ENCODE results near the gene VAT1L. TPM values are rescaled to one million over a fixed set of nuclear protein-coding genes. Genes with fewer than 3 reads are reported as not detected.

Gene VAT1L, protein sequence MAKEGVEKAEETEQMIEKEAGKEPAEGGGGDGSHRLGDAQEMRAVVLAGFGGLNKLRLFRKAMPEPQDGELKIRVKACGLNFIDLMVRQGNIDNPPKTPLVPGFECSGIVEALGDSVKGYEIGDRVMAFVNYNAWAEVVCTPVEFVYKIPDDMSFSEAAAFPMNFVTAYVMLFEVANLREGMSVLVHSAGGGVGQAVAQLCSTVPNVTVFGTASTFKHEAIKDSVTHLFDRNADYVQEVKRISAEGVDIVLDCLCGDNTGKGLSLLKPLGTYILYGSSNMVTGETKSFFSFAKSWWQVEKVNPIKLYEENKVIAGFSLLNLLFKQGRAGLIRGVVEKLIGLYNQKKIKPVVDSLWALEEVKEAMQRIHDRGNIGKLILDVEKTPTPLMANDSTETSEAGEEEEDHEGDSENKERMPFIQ
- not detected in 3 replicates for total RNA-seq
- long read RNA-seq = 0 reads

DNA sequence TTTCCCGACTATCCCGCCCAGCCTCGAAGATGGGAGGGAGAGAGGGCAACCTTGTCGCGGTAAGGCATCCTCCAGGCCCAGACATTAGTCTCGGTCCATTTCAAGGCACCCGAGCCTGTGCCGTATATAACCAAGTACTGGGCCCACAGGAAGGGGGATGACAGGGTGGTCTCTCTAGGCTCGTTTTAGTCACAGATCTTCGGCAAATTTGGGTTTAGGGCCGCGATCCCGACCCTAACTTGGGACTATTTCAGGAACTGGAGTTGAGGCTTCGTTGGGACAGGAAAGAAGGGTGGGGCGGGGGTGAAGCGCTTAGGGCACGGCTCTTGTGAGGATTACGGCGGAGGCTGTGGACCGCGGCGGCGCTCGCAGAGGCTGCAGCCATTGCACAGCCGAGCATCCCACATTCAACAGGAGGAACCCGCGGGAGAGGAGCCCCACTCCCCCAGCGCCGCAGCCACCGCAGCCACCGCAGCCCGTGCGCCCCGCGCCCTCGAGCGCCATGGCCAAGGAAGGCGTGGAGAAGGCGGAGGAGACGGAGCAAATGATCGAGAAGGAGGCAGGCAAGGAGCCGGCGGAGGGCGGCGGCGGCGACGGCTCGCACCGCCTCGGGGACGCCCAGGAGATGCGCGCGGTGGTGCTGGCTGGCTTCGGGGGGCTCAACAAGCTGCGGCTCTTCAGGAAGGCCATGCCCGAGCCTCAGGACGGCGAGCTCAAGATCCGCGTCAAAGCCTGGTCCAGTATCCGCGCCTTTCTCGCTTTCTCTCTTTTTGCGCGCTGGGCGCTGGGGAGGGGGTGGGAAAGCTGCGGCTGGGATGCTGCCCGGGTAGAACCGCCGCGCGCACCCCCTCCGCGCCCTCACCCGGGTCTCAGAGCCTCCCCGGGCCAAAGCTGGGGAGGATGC is at the start of gene VAT1L:
TSS of gene VAT1L (plus strand) at position 384 of the 904 bp plus-strand sequence. CDS start at position 503, 119 bp downstream.
- TF ChIP-seq, protein P1, sequence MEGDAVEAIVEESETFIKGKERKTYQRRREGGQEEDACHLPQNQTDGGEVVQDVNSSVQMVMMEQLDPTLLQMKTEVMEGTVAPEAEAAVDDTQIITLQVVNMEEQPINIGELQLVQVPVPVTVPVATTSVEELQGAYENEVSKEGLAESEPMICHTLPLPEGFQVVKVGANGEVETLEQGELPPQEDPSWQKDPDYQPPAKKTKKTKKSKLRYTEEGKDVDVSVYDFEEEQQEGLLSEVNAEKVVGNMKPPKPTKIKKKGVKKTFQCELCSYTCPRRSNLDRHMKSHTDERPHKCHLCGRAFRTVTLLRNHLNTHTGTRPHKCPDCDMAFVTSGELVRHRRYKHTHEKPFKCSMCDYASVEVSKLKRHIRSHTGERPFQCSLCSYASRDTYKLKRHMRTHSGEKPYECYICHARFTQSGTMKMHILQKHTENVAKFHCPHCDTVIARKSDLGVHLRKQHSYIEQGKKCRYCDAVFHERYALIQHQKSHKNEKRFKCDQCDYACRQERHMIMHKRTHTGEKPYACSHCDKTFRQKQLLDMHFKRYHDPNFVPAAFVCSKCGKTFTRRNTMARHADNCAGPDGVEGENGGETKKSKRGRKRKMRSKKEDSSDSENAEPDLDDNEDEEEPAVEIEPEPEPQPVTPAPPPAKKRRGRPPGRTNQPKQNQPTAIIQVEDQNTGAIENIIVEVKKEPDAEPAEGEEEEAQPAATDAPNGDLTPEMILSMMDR (IDR thresholded peaks at IDR 0.05) = no peak
- H3K27me3 Mint-ChIP-seq (ENCODE audit: low read depth) = peaks cover 55% of the 10 kb centered on the region
- H3K36me3 Mint-ChIP-seq (ENCODE audit: low read depth) = no peaks in the 10 kb centered on the region
- H3K4me1 Mint-ChIP-seq (ENCODE audit: low read depth) = peaks cover 9% of the 10 kb centered on the region
- no peak within 1 kb of the TSS for H3K27ac Mint-ChIP-seq (ENCODE audit: unreplicated experiment)
- no peak for DNase-seq (ENCODE audit: low spot score)
- peak within 1 kb of the TSS; percentile 77 for H3K4me3 Mint-ChIP-seq (ENCODE audit: unreplicated experiment)
- H3K9me3 Mint-ChIP-seq (ENCODE audit: low read depth) = no peaks in the 10 kb centered on the region

DNA sequence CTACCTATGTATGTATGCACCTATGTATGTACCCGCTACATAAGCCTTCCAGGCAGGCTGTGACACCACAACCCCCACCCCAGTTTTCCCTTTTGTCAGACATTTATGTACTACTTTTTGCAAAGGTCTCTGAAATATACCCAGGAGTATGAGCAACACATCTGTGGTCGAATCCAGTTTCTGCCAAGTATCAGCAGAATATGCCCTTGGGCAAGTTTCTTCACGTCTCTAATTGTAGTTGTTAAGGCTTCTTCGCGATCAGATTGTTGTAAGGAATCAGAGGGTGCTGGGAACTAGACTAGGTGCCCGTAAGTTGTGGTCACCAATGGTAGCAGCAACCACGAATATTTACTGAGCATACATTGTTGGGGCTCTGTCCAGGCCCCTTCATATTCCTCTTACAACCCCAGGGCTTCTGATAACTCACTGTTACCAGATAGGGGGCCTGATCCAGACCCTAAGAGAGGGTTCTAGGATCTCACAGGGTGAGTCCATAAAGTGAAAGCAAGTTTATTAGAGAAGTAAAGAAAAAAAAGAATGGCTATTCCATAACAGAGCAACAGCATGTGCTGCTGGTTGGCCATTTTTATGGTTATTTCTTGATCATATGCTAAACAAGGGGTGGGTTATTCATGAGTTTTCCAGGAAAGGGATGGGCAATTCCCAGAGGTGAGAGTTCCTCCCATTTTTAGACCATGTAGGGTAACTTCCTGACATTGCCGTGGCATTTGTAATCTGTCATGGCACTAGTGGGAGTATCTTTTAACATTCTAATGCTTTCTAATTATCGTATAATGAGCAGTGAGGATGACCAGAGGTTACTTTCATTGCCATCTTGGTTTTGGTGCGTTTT is 49.4 kb upstream of the VAT1L start:
- TF ChIP-seq, protein P1 (IDR thresholded peaks at IDR 0.05) = no peak
- Mint-ChIP-seq H3K36me3 (ENCODE audit: low read depth) (no peaks in the 10 kb centered on the region), H3K4me1 (ENCODE audit: low read depth) (no peaks in the 10 kb centered on the region), H3K27me3 (ENCODE audit: low read depth) (no peaks in the 10 kb centered on the region), H3K9me3 (ENCODE audit: low read depth) (peaks cover 3% of the 10 kb centered on the region), H3K27ac (ENCODE audit: unreplicated experiment) (no peak overlapping the region), H3K4me3 (ENCODE audit: unreplicated experiment) (no peak overlapping the region)
- DNase-seq (ENCODE audit: low spot score) = no peak

DNA sequence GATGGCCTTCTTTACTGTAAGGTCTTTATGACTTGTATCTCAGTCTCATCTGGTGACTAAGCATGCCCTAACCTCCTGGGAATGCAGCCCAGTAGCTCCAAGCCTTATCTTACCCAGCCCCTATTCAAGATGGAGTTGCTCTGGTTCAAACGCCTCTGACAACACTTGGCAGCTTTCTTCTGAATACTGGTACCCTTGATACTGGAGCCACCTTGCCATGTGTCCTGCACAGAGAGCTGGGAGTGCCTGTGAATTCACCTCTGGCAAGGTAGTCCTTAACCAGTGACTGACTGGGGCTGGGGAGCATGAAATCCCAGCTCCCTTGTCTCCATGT is 48.8 kb upstream of the VAT1L start:
- TF ChIP-seq, protein P1 (IDR thresholded peaks at IDR 0.05) = no peak
- no peaks in the 10 kb centered on the region for H3K27me3 Mint-ChIP-seq (ENCODE audit: low read depth)
- H3K9me3 Mint-ChIP-seq (ENCODE audit: low read depth) = peaks cover 2% of the 10 kb centered on the region

DNA sequence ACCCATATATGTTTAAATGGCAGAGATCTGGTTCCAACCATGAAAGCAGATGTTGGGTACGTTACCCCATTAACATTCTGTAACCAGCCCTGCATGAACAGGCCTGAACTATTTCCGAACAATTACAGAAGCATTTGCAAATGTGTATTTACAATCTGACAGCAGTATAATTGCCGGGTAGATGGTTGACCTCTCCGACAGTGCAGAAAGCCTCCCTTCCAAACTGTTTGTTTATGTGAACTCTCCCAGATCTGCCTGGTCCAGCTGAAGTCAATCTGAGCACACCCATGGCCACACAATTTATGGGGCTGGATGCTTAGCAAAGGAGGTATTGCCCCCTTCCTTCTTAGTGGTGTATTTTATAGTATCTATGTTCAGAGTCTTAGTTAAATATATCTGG is 44.2 kb upstream of the VAT1L start:
- DNase-seq (ENCODE audit: low spot score) = no peak
- H3K27me3 Mint-ChIP-seq (ENCODE audit: low read depth) = peaks cover 5% of the 10 kb centered on the region
- H3K27ac Mint-ChIP-seq (ENCODE audit: unreplicated experiment) = no peak overlapping the region
- H3K4me3 Mint-ChIP-seq (ENCODE audit: unreplicated experiment) = no peak overlapping the region
- H3K4me1 Mint-ChIP-seq (ENCODE audit: low read depth) = no peaks in the 10 kb centered on the region
- TF ChIP-seq, protein P1 (IDR thresholded peaks at IDR 0.05) = no peak
- no peaks in the 10 kb centered on the region for H3K9me3 Mint-ChIP-seq (ENCODE audit: low read depth)
- H3K36me3 Mint-ChIP-seq (ENCODE audit: low read depth) = no peaks in the 10 kb centered on the region

More for the DNA sequence above, 48.8 kb upstream of the VAT1L start:
- H3K4me1 Mint-ChIP-seq (ENCODE audit: low read depth) = no peaks in the 10 kb centered on the region
- no peaks in the 10 kb centered on the region for H3K36me3 Mint-ChIP-seq (ENCODE audit: low read depth)
- no peak overlapping the region for H3K4me3 Mint-ChIP-seq (ENCODE audit: unreplicated experiment)
- no peak for DNase-seq (ENCODE audit: low spot score)
- H3K27ac Mint-ChIP-seq (ENCODE audit: unreplicated experiment) = no peak overlapping the region

Data from chondrocyte (in vitro differentiated cells).